Measurements from ENCODE around the gene PAQR6. TPM values are rescaled to one million over a fixed set of nuclear protein-coding genes. Genes with fewer than 3 reads are reported as not detected.

The PAQR6 gene
- total RNA-seq, 6 donors from 2014 or later: 1.3 to 10.5 (median 2.9) TPM

- Histone ChIP-seq H3K36me3 (peaks cover 20 to 54% (median 33%) of the 10 kb centered on the region in 4 donors), H3K27me3 (peaks cover 0 to 8% (median 0%) of the 10 kb centered on the region in 4 donors), H3K4me3 (no peak within 1 kb of the TSS), H3K27ac (no peak within 1 kb of the TSS), H3K4me1 (peaks cover 9 to 22% (median 19%) of the 10 kb centered on the region in 4 donors), H3K9me3 (no peaks in the 10 kb centered on the region)
- DNase-seq: no peak
- no peak for ATAC-seq (ENCODE audit: low FRiP score in 2 of 2)
- TF ChIP-seq POLR2A (IDR thresholded peaks at IDR 0.05): no peak
- no peak for TF ChIP-seq EP300 (IDR thresholded peaks at IDR 0.05)
- no peak for TF ChIP-seq POLR2AphosphoS5 (IDR thresholded peaks at IDR 0.05)
- no peak for TF ChIP-seq CTCF (IDR thresholded peaks at IDR 0.05)
- 82 to 84% methylated on average over 6 to 14 of the region's 14 CpGs for WGBS, 2 donors
Observed at GRCh38 chr1:156241926-156242325, 5.9 kb downstream of the PAQR6 start, which contains the start of gene BGLAP. Gene BGLAP (plus strand): TSS chr1:156242184. CDS start chr1:156242232, 48 bp downstream.

GRCh38 chr1:156241311-156241811, 6.5 kb downstream of the PAQR6 start:
- no peak overlapping the region for H3K27ac ChIP-seq
- no peak overlapping the region for H3K4me3 ChIP-seq
- TF ChIP-seq CTCF (IDR thresholded peaks at IDR 0.05) (no peak), EP300 (IDR thresholded peaks at IDR 0.05) (no peak), POLR2AphosphoS5 (IDR thresholded peaks at IDR 0.05) (no peak), POLR2A (IDR thresholded peaks at IDR 0.05) (no peak)
- DNase-seq (no peak), ATAC-seq (ENCODE audit: low FRiP score in 2 of 2) (no peak)
- H3K36me3 ChIP-seq: peaks cover 25 to 60% (median 39%) of the 10 kb centered on the region in 4 donors
- 59 to 69% methylated on average over 13 to 15 of the region's 15 CpGs for WGBS, 2 donors
- no peaks in the 10 kb centered on the region for H3K9me3 ChIP-seq
- H3K27me3 ChIP-seq: peaks cover 0 to 8% (median 0%) of the 10 kb centered on the region in 4 donors
- H3K4me1 ChIP-seq: peaks cover 9 to 16% (median 15%) of the 10 kb centered on the region in 4 donors

- TF ChIP-seq CTCF (IDR thresholded peaks at IDR 0.05): no peak
- TF ChIP-seq POLR2AphosphoS5 (IDR thresholded peaks at IDR 0.05): no peak
- TF ChIP-seq POLR2A (IDR thresholded peaks at IDR 0.05): no peak
- no peak for TF ChIP-seq EP300 (IDR thresholded peaks at IDR 0.05)
- Histone ChIP-seq H3K27ac (no peak overlapping the region), H3K4me1 (no peaks in the 10 kb centered on the region), H3K4me3 (no peak overlapping the region), H3K27me3 (no peaks in the 10 kb centered on the region), H3K9me3 (no peaks in the 10 kb centered on the region), H3K36me3 (peaks cover 43 to 80% (median 64%) of the 10 kb centered on the region in 4 donors)
- DNase-seq: no peak
- WGBS, 2 donors: 89 to 94% methylated on average over 5 of the region's 5 CpGs
- ATAC-seq (ENCODE audit: low FRiP score in 2 of 2): no peak
Observed at GRCh38 chr1:156238248-156238647, 9.6 kb downstream of the PAQR6 start.

GRCh38 chr1:156236164-156236563, 11.7 kb downstream of the PAQR6 start:
- no peak for ATAC-seq (ENCODE audit: low FRiP score in 2 of 2)
- no peaks in the 10 kb centered on the region for H3K27me3 ChIP-seq
- no peak overlapping the region for H3K4me3 ChIP-seq
- DNase-seq: no peak
- no peak overlapping the region for H3K27ac ChIP-seq
- TF ChIP-seq POLR2A (IDR thresholded peaks at IDR 0.05) (no peak), EP300 (IDR thresholded peaks at IDR 0.05) (no peak), CTCF (IDR thresholded peaks at IDR 0.05) (no peak), POLR2AphosphoS5 (IDR thresholded peaks at IDR 0.05) (no peak)
- no peaks in the 10 kb centered on the region for H3K9me3 ChIP-seq
- WGBS, 2 donors: 89 to 94% methylated on average over 5 to 12 of the region's 12 CpGs
- no peaks in the 10 kb centered on the region for H3K4me1 ChIP-seq
- H3K36me3 ChIP-seq: peaks cover 43 to 70% (median 60%) of the 10 kb centered on the region in 4 donors

All from upper lobe of left lung (tissue), 6 donors.